Ascending aorta (tissue), 2 donors: Measurements from ENCODE around the gene CCDC71L. TPM values are rescaled to one million over a fixed set of nuclear protein-coding genes. Genes with fewer than 3 reads are reported as not detected.

Source experiments
- DNase-seq, 2 donors: peaks; one replicate each; pipeline ENCODE4 v3.0.0-alpha.2; 2019; ENCODE audit warnings: low spot score in 2 of 2
- H3K27ac ChIP-seq, 2 donors: fragments of 200-600 bp; sonication (generic); one replicate each; pipeline ENCODE4 v1.5.1; 2016 to 2017; ENCODE audit warnings: mild to moderate bottlenecking in 1 of 2
- H3K27me3 ChIP-seq: fragments of 200-600 bp; sonication (generic); one replicate; pipeline ENCODE4 v1.5.1; 2017
- H3K36me3 ChIP-seq, 2 donors: fragments of 200-600 bp; sonication (generic); one replicate each; pipeline ENCODE4 v1.5.1; 2016
- H3K4me1 ChIP-seq, 2 donors: fragments of 200-600 bp; sonication (generic); one replicate each; pipeline ENCODE4 v1.5.1; 2016 to 2017; ENCODE audit warnings: mild to moderate bottlenecking in 1 of 2
- H3K4me3 ChIP-seq, 2 donors: fragments of 200-600 bp; sonication (generic); one replicate each; pipeline ENCODE4 v1.5.1; 2016 to 2017; ENCODE audit warnings: mild to moderate bottlenecking in 1 of 2
- H3K9me3 ChIP-seq, 2 donors: fragments of 200-600 bp; sonication (generic); one replicate each; pipeline ENCODE4 v1.5.1; 2016
- CTCF ChIP-seq, 3 experiments: fragments of 200-600 bp in 2 of 3; fragments of 450-650 bp in 1 of 3; sonication (generic) in 2 of 3; IDR thresholded peaks; one replicate each; pipeline ENCODE4 v1.5.1; 2016 to 2019; ENCODE audit warnings: antibody characterized with exemption in 3 of 3, mild to moderate bottlenecking in 1 of 3, moderate library complexity in 1 of 3
- intact Hi-C: fragments of 100-400 bp; cut with DNase I; formaldehyde crosslinking; loops from one replicate; pipeline ENCODE4 v1.15.1; 2023
- total RNA-seq: library from RNA; depleted of rRNA; stranded (reverse); fragments of >200 nt; gene quantifications from one replicate; pipeline ENCODE4 v1.1.0, GENCODE V29; 2016

CCDC71L gene
- total RNA-seq, 1 donor from 2014 or later, result 46.6 TPM

DNA sequence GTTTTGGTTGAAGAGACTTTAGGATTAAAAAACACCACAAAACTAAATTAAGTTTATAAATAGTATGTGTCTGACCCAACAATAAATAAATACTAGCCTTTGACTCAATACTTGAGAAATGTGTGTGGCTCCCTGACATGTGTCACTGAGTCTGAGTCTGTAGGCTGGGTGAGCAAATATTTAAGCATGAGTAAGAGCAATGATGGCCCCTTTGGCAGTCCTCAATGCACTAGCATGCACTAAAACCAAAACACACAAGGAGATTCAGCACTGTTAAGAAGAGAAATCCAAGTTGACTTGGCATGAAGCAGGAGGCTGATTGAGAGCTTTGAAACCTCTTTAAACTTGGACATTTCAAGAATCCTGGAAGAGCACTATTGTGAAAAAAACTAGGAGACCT is 37.1 kb downstream of the CCDC71L start:
- Histone ChIP-seq H3K4me3 (no peak overlapping the region), H3K9me3 (peaks cover 0 to 7% of the 10 kb centered on the region in 2 donors), H3K27ac (no peak overlapping the region), H3K36me3 (no peaks in the 10 kb centered on the region), H3K4me1 (no peaks in the 10 kb centered on the region), H3K27me3 (no peaks in the 10 kb centered on the region)
- no peak for DNase-seq
- intact Hi-C loops, result no loop called here
- no peak for TF ChIP-seq CTCF (IDR thresholded peaks at IDR 0.05)

DNA sequence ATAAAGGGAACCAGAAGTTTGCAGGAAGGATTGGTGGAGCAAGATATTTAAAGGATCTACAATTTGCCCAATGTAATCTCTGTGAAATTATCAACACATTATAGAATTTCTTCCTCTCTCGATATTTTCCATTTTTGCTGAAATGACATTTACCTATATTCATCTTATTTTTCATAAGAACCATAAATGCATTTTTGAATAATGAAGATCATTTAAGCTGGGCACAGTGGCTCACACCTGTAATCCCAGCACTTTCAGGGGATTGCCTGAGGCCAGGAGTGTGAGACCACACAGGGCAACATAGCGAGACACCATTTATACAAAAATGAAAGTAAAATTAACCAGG is 37.7 kb downstream of the CCDC71L start:
- intact Hi-C loops, result no loop called here
- Histone ChIP-seq H3K27me3 (no peaks in the 10 kb centered on the region), H3K4me3 (no peak overlapping the region), H3K36me3 (no peaks in the 10 kb centered on the region), H3K9me3 (peaks cover 0 to 7% of the 10 kb centered on the region in 2 donors), H3K4me1 (no peaks in the 10 kb centered on the region), H3K27ac (no peak overlapping the region)
- no peak for TF ChIP-seq CTCF (IDR thresholded peaks at IDR 0.05)
- DNase-seq, result no peak

DNA sequence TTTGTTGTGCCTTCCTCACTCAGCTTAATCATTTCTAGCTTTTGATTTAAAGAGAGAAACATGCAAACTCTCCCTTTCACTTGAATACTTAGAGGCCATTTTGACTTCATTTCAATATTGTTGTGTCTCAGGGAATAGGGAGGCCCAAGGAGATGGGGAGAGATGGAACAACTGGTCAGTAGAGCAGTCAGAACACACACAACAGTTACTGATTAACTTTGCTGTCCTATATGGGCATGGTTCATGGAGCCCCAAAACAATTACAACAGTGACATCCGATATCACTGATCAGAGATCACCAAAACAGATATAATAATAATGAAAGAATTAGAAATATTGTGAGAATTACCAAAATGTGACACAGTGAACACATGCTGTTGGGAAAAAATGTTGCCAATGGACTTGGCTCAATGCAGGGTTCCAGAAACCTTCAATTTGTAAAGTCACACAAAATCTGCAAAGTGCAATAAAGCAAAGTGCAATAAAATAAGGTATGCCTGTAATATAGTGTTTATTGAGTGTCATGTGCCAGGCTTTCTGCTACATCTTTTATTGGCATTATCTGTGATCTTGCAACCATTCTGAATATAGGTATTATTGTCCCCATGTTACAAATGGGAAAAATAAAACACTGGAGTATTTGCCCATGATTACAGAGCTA is 38.2 kb downstream of the CCDC71L start:
- Histone ChIP-seq H3K9me3 (peaks cover 0 to 7% of the 10 kb centered on the region in 2 donors), H3K4me1 (peaks cover 0 to 4% of the 10 kb centered on the region in 2 donors), H3K27ac (no peak overlapping the region), H3K27me3 (no peaks in the 10 kb centered on the region), H3K36me3 (no peaks in the 10 kb centered on the region), H3K4me3 (no peak overlapping the region)
- intact Hi-C loops, result no loop called here
- TF ChIP-seq CTCF (IDR thresholded peaks at IDR 0.05), result no peak
- no peak for DNase-seq

- no peaks in the 10 kb centered on the region for H3K36me3 ChIP-seq
- peaks cover 0 to 7% of the 10 kb centered on the region in 2 donors for H3K9me3 ChIP-seq
- H3K4me1 ChIP-seq, result peaks cover 0 to 4% of the 10 kb centered on the region in 2 donors
- intact Hi-C loops, result no loop called here
- no peak for DNase-seq
- no peak for TF ChIP-seq CTCF (IDR thresholded peaks at IDR 0.05)
- H3K27ac ChIP-seq, result no peak overlapping the region
- no peaks in the 10 kb centered on the region for H3K27me3 ChIP-seq
- no peak overlapping the region for H3K4me3 ChIP-seq
Measured at GRCh38 chr7:106621393-106622132, 39.4 kb downstream of the CCDC71L start.

DNA sequence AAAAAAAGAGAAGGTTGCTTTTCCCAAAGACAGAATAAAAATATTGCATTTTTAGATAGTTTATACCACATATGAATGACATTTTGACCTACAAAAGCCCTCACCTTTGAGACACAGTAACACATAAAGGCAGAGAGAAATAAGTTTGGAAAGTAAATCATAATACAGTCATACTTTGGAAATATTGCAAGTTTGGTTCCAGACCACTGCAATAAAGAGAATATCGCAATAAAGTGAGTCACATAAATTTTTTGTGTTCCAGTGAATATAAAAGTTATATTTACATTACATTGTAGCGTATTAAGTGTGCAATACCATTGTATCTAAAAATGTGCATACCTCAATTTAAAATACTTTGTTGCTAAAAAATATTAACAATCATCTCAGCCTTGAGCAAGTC is 40.3 kb downstream of the CCDC71L start:
- Histone ChIP-seq H3K27me3 (no peaks in the 10 kb centered on the region), H3K36me3 (no peaks in the 10 kb centered on the region), H3K9me3 (peaks cover 0 to 7% of the 10 kb centered on the region in 2 donors), H3K4me1 (peaks cover 0 to 4% of the 10 kb centered on the region in 2 donors), H3K4me3 (no peak overlapping the region), H3K27ac (no peak overlapping the region)
- no peak for DNase-seq
- no peak for TF ChIP-seq CTCF (IDR thresholded peaks at IDR 0.05)
- intact Hi-C loops, result no loop called here
